GM19455 (cell line): Measurements from ENCODE around the gene ZNF593.

Source experiments
- ATAC-seq: cut with Tn5 transposase; IDR thresholded peaks from one replicate; pipeline ENCODE4 v1.9.1; 2021; ENCODE audit not compliant: unreplicated experiment

Gene ZNF593

GRCh38 chr1:26200413-26200812, 30.7 kb downstream of the ZNF593 start:
- ATAC-seq, result no peak

GRCh38 chr1:26203642-26204318, 34.1 kb downstream of the ZNF593 start:
- no peak for ATAC-seq

- no peak for ATAC-seq
Measured at GRCh38 chr1:26210147-26210870, 40.6 kb downstream of the ZNF593 start.

GRCh38 chr1:26212726-26213125, 43.0 kb downstream of the ZNF593 start:
- no peak for ATAC-seq

- no peak for ATAC-seq
Measured at GRCh38 chr1:26213335-26213905, 43.7 kb downstream of the ZNF593 start.

- ATAC-seq, result no peak
Measured at GRCh38 chr1:26215246-26215645, 45.5 kb downstream of the ZNF593 start.

- ATAC-seq, result no peak
Measured at GRCh38 chr1:26218906-26219494, 49.3 kb downstream of the ZNF593 start.
